Endodermal cell (in vitro differentiated cells): ENCODE results near the gene DELE1. TPM values are rescaled to one million over a fixed set of nuclear protein-coding genes. Genes with fewer than 3 reads are reported as not detected.

ENCODE experiments used
- DNase-seq: peaks from one replicate; pipeline ENCODE4 v3.0.0-alpha.2; 2017
- H3K27ac ChIP-seq: 2 replicates; pipeline ENCODE4 v1.5.1; 2013; ENCODE audit warnings: mild to moderate bottlenecking, low read depth, low read length, moderate library complexity
- H3K27me3 ChIP-seq: 2 replicates; pipeline ENCODE4 v1.6.1; 2013; ENCODE audit warnings: mild to moderate bottlenecking, low read length, moderate library complexity; ENCODE audit not compliant: insufficient read depth, control insufficient read depth, poor library complexity, severe bottlenecking
- H3K36me3 ChIP-seq: 2 replicates; pipeline ENCODE4 v1.7.0; 2013; ENCODE audit warnings: mild to moderate bottlenecking, low read length, moderate library complexity; ENCODE audit not compliant: control insufficient read depth, insufficient read depth
- H3K4me1 ChIP-seq: one replicate; pipeline ENCODE4 v1.7.0; 2013; ENCODE audit warnings: low read length; ENCODE audit not compliant: control insufficient read depth, insufficient read depth
- H3K4me3 ChIP-seq: 2 replicates; pipeline ENCODE4 v1.5.1; 2013; ENCODE audit warnings: mild to moderate bottlenecking, low read length, moderate library complexity
- H3K9ac ChIP-seq: 2 replicates; pipeline ENCODE4 v1.6.1; 2013; ENCODE audit warnings: mild to moderate bottlenecking, low read length, moderate library complexity; ENCODE audit not compliant: poor library complexity, severe bottlenecking; ENCODE audit errors: extremely low read depth
- H3K9me3 ChIP-seq: 2 replicates; pipeline ENCODE4 v1.6.1; 2013; ENCODE audit warnings: mild to moderate bottlenecking, low read length, moderate library complexity; ENCODE audit not compliant: control insufficient read depth
- H3K27ac Mint-ChIP-seq: 2 replicates; pipeline ENCODE4 v1.8.0; 2020; ENCODE audit warnings: mixed read lengths
- H3K27me3 Mint-ChIP-seq: 2 replicates; pipeline ENCODE4 v1.8.0; 2021; ENCODE audit warnings: mild to moderate bottlenecking, mixed read lengths; ENCODE audit not compliant: insufficient read depth
- H3K36me3 Mint-ChIP-seq: 2 replicates; pipeline ENCODE4 v1.8.0; 2020; ENCODE audit warnings: low read depth, mixed read lengths
- H3K4me1 Mint-ChIP-seq: 2 replicates; pipeline ENCODE4 v1.8.0; 2020; ENCODE audit warnings: mixed read lengths
- H3K4me3 Mint-ChIP-seq: 2 replicates; pipeline ENCODE4 v1.8.0; 2020; ENCODE audit warnings: mild to moderate bottlenecking, moderate library complexity, mixed read lengths
- H3K9me3 Mint-ChIP-seq: 2 replicates; pipeline ENCODE4 v1.8.0; 2020; ENCODE audit warnings: mild to moderate bottlenecking, mixed read lengths
- CTCF ChIP-seq: fragments of 200-600 bp; sonication (generic); conservative IDR thresholded peaks from 2 replicates; pipeline ENCODE4 v1.5.0; 2021; ENCODE audit warnings: antibody characterized with exemption, mild to moderate bottlenecking
- WGBS, 2 experiments: methylation state at CpG; one replicate each; pipeline versions ENCODE4 v1.1.5 to v1.1.7; 2013; ENCODE audit warnings: missing lambda C conversion rate in 2 of 2, mixed read lengths in 1 of 2; ENCODE audit not compliant: insufficient coverage in 1 of 2, insufficient read length in 1 of 2; 5-methylcytosine and 5-hydroxymethylcytosine counted together
- total RNA-seq, 2 donors: library from RNA; stranded (reverse); fragmentation: NEBNext Ultra II Directional in 1 of 2; extraction: Animal tissue kit (Norgen Biotek cat#: 25700) in 1 of 2; gene quantifications; 2 replicates in 1 of 2; 3 replicates in 1 of 2; pipeline ENCODE4 v1.2.1, GENCODE V29; 2021

Gene DELE1
- total RNA-seq, 2 donors from 2014 or later, result 66.5 to 71.4 TPM

- H3K9ac ChIP-seq, result no peak overlapping the region
- Mint-ChIP-seq H3K27me3 (peaks cover 1% of the 10 kb centered on the region), H3K4me1 (peaks cover 3% of the 10 kb centered on the region), H3K36me3 (no peaks in the 10 kb centered on the region), H3K9me3 (no peaks in the 10 kb centered on the region), H3K4me3 (no peak overlapping the region), H3K27ac (no peak overlapping the region)
- TF ChIP-seq CTCF, result no peak
- H3K4me1 ChIP-seq, result no peaks in the 10 kb centered on the region
- no peak overlapping the region for H3K4me3 ChIP-seq
- H3K27ac ChIP-seq, result no peak overlapping the region
- no peak for DNase-seq
- no peaks in the 10 kb centered on the region for H3K36me3 ChIP-seq
- no peaks in the 10 kb centered on the region for H3K27me3 ChIP-seq
- H3K9me3 ChIP-seq, result no peaks in the 10 kb centered on the region
- 92 to 100% methylated on average over 3 to 4 of the region's 4 CpGs for WGBS, 2 experiments
Measured at GRCh38 chr5:141897425-141897824, 26.2 kb upstream of the DELE1 start.

- no peaks in the 10 kb centered on the region for H3K36me3 Mint-ChIP-seq
- Histone ChIP-seq H3K4me3 (no peak overlapping the region), H3K36me3 (no peaks in the 10 kb centered on the region), H3K27me3 (no peaks in the 10 kb centered on the region), H3K9me3 (no peaks in the 10 kb centered on the region), H3K27ac (no peak overlapping the region), H3K4me1 (peaks cover 8% of the 10 kb centered on the region), H3K9ac (no peak overlapping the region)
- H3K9me3 Mint-ChIP-seq, result no peaks in the 10 kb centered on the region
- no peak overlapping the region for H3K27ac Mint-ChIP-seq
- no peak for DNase-seq
- H3K4me1 Mint-ChIP-seq, result peaks cover 12% of the 10 kb centered on the region
- no peak for TF ChIP-seq CTCF
- WGBS, 2 experiments, result 87% methylated on average over 1 to 2 of the region's 2 CpGs
- H3K4me3 Mint-ChIP-seq, result no peak overlapping the region
- peaks cover 1% of the 10 kb centered on the region for H3K27me3 Mint-ChIP-seq
Measured at GRCh38 chr5:141898448-141899049, 25.1 kb upstream of the DELE1 start.

- Mint-ChIP-seq H3K9me3 (no peaks in the 10 kb centered on the region), H3K4me1 (peaks cover 12% of the 10 kb centered on the region), H3K4me3 (no peak overlapping the region), H3K36me3 (no peaks in the 10 kb centered on the region), H3K27me3 (peaks cover 3% of the 10 kb centered on the region), H3K27ac (no peak overlapping the region)
- Histone ChIP-seq H3K9me3 (peaks cover 6% of the 10 kb centered on the region), H3K4me1 (peaks cover 8% of the 10 kb centered on the region), H3K36me3 (no peaks in the 10 kb centered on the region), H3K4me3 (no peak overlapping the region), H3K27me3 (no peaks in the 10 kb centered on the region), H3K27ac (no peak overlapping the region), H3K9ac (no peak overlapping the region)
- WGBS, 2 experiments, result 81% methylated on average over 5 of the region's 5 CpGs
- no peak for TF ChIP-seq CTCF
- DNase-seq, result no peak
Measured at GRCh38 chr5:141902015-141902814, 21.5 kb upstream of the DELE1 start.
